Epithelial cell of esophagus (primary cell): ENCODE measurements around the gene RXRB.

ENCODE experiments used
- DNase-seq: peaks from one replicate; pipeline ENCODE4 v3.0.0; 2010; ENCODE audit warnings: low read depth
- H3K4me3 ChIP-seq: 2 replicates; pipeline ENCODE4 v1.5.1; 2011; ENCODE audit warnings: mild to moderate bottlenecking, low read length, control low read depth
- TF ChIP-seq, protein P1 (sequence below): IDR thresholded peaks from 2 replicates; pipeline ENCODE4 v1.5.1; 2011; ENCODE audit warnings: low read depth, mild to moderate bottlenecking, low read length, control low read depth, inconsistent platforms; ENCODE audit not compliant: insufficient read depth; ENCODE audit errors: missing control alignments

Gene RXRB

GRCh38 chr6:33200219-33201146 lies at the start of gene RXRB, which contains the start of gene SLC39A7:
Gene RXRB, minus strand, starts transcription at chr6:33200665. Its CDS starts 189 bp downstream, at chr6:33200476.
Gene SLC39A7, plus strand, starts transcription at chr6:33200867. Its CDS starts 379 bp downstream, at chr6:33201246.
- TF ChIP-seq, protein P1, sequence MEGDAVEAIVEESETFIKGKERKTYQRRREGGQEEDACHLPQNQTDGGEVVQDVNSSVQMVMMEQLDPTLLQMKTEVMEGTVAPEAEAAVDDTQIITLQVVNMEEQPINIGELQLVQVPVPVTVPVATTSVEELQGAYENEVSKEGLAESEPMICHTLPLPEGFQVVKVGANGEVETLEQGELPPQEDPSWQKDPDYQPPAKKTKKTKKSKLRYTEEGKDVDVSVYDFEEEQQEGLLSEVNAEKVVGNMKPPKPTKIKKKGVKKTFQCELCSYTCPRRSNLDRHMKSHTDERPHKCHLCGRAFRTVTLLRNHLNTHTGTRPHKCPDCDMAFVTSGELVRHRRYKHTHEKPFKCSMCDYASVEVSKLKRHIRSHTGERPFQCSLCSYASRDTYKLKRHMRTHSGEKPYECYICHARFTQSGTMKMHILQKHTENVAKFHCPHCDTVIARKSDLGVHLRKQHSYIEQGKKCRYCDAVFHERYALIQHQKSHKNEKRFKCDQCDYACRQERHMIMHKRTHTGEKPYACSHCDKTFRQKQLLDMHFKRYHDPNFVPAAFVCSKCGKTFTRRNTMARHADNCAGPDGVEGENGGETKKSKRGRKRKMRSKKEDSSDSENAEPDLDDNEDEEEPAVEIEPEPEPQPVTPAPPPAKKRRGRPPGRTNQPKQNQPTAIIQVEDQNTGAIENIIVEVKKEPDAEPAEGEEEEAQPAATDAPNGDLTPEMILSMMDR = no peak
- peak; percentile 99 for DNase-seq
- peak within 1 kb of the TSS; percentile 97 for H3K4me3 ChIP-seq

- peak overlapping the region; percentile 77 for H3K4me3 ChIP-seq
- TF ChIP-seq, protein P1 = no peak
- DNase-seq = peak; percentile 94
Observed at GRCh38 chr6:33249732-33250630, 49.5 kb upstream of the RXRB start.

DNA sequence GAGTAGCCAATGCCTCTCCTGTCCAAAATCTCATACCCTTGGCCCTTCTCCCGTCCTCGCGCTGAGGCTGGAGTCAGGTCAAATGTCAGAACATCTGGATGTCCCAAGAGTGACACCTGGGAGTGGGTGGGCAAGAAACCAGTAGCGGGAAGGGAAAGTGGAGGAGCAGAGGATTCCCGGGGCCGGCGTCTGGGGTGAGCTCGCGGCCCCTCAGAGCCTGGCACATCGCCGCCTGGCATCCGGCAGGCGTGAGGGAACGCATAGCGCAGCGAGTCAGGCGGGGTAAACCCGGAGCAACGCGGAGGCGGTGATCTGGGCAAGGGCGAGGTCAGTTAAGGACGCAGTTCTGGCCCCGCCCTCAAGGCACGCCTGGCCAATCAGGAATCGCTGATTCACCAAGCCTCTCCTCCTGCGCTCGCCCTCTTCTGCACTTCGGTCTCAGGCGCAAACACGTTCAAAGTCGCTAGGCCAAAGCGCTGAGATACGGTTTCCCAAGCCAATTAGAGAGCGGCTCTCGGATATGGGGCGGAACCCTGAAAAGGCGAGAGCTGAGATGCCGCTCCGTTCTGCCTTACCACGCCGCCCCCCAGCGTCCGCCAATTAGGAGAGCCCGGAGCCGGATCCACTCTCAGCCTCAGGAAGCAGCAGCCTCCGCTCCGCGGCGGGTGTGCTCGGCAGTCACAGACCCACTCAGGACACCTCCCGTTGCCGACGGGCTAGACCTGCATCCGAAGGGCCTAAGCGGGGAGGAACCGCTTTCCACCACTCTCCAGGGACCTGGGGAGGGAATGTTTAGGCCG lies 48.7 kb upstream of the RXRB start:
- peak overlapping the region; percentile 77 for H3K4me3 ChIP-seq
- TF ChIP-seq, protein P1 = peak; percentile 16
- peak; percentile 100 for DNase-seq

GRCh38 chr6:33248643-33248931 lies 48.1 kb upstream of the RXRB start:
- DNase-seq = peak; percentile 56
- TF ChIP-seq, protein P1 = no peak
- peak overlapping the region; percentile 52 for H3K4me3 ChIP-seq

DNA sequence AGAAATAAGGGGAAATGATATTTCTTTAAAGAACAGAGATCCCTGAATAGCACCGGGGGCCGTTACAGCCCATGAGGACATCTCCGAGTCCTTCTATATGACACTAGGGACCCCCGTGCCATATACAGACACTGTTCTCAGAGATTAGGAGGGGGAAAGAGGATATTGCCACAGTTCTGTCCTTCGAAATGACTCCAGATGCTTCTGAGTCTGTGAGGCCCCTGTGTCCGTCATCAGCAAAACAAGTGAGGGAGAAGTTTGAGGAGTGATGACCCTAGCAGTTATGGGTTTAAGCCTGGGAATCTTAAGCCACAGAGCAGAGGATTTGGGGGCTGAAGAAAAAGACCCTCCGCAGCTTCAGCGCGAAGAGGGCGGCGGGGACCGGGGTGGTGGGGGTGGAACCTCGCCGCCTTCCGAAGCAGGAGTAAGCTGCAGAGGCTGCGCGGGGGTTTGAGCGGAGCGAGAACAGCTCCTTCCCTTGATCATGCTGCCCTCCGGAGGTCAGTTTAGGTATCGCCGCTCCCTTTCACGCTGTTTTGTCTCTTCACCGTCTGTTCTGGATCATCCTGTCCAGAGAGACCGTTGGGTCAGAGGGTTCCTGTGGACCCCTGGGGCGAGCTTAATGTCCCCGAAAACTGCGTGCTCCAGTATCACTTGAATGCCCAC lies 47.6 kb upstream of the RXRB start:
- peak; percentile 87 for DNase-seq
- TF ChIP-seq, protein P1 = peak; percentile 93
- H3K4me3 ChIP-seq = peak overlapping the region; percentile 52

DNA sequence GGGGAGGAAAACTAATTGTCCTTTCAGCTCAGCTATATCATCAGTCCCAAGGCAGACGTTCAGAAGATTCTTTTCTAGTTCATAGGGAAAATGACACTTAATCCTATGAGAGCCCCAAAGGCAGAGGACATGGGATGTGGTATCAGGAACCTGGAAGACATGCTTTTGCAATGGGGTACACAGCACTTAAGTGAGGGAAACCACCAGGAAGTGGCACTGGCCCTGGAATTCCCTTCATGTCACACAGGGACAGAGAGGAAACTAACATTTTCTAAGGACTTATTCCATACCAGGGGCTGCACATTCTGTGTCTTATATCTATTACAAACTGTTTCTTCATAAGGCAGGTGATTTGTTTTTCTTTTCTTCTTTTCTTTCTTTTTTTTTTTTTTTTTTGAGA lies 43.0 kb upstream of the RXRB start:
- TF ChIP-seq, protein P1 = no peak
- DNase-seq = no peak
- no peak overlapping the region for H3K4me3 ChIP-seq
